ENCODE data around the gene MAPK6.

DNA sequence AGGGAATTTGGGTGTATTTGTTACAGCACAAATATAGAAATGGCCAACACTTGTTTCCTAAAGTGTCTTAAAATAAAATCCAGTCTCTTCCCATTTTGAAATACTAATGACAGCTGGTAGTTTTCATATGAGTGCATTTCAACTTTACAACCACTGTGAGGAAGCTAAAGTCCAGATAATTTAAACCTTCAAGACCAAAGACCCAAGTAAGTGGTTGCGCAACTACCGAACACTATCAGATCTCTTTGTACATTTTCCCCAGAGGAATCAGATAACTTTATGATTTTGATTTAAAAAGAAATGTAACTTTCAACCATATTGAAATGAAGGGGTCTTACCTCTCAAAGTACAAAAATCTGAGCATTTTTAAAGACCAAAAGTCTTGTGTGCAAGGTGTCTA lies 79.3 kb downstream of the MAPK6 start:
- TF ChIP-seq, protein P1, sequence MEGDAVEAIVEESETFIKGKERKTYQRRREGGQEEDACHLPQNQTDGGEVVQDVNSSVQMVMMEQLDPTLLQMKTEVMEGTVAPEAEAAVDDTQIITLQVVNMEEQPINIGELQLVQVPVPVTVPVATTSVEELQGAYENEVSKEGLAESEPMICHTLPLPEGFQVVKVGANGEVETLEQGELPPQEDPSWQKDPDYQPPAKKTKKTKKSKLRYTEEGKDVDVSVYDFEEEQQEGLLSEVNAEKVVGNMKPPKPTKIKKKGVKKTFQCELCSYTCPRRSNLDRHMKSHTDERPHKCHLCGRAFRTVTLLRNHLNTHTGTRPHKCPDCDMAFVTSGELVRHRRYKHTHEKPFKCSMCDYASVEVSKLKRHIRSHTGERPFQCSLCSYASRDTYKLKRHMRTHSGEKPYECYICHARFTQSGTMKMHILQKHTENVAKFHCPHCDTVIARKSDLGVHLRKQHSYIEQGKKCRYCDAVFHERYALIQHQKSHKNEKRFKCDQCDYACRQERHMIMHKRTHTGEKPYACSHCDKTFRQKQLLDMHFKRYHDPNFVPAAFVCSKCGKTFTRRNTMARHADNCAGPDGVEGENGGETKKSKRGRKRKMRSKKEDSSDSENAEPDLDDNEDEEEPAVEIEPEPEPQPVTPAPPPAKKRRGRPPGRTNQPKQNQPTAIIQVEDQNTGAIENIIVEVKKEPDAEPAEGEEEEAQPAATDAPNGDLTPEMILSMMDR (IDR thresholded peaks at IDR 0.05; ENCODE audit: insufficient read depth, low read depth, low read length): no peak
- no peak for TF ChIP-seq EZH2 (IDR thresholded peaks at IDR 0.05; ENCODE audit: insufficient read depth, low read length)
